Activated T-cell treated with anti-CD3 and anti-CD28 coated beads, Interleukin-2, amount 50 U/mL, for 24 hours (primary cell): ENCODE results near the gene ABCF1.

Experiments
- DNase-seq: peaks from one replicate; pipeline ENCODE4 v3.0.0-alpha.2; 2020
- H3K27ac Mint-ChIP-seq: 2 replicates; pipeline ENCODE4 v1.8.0; 2020; ENCODE audit warnings: mild to moderate bottlenecking, mixed read lengths
- H3K27me3 Mint-ChIP-seq: 2 replicates; pipeline ENCODE4 v1.8.0; 2020; ENCODE audit warnings: mixed read lengths
- H3K36me3 Mint-ChIP-seq: 2 replicates; pipeline ENCODE4 v1.8.0; 2020; ENCODE audit warnings: low read depth, mixed read lengths
- H3K4me1 Mint-ChIP-seq: 2 replicates; pipeline ENCODE4 v1.8.0; 2020; ENCODE audit warnings: low read depth, mixed read lengths
- H3K4me3 Mint-ChIP-seq: 2 replicates; pipeline ENCODE4 v1.8.0; 2020; ENCODE audit warnings: mild to moderate bottlenecking, moderate library complexity, mixed read lengths
- H3K9me3 Mint-ChIP-seq: 2 replicates; pipeline ENCODE4 v1.8.0; 2020; ENCODE audit warnings: mixed read lengths

ABCF1 gene

GRCh38 chr6:30554404-30554803 is 16.8 kb upstream of the ABCF1 start:
- DNase-seq: no peak
- Mint-ChIP-seq H3K27me3 (no peaks in the 10 kb centered on the region), H3K9me3 (no peaks in the 10 kb centered on the region), H3K36me3 (peaks cover 96% of the 10 kb centered on the region), H3K27ac (peak overlapping the region; percentile 99), H3K4me3 (peak overlapping the region; percentile 96), H3K4me1 (peaks cover 35% of the 10 kb centered on the region)

- Mint-ChIP-seq H3K36me3 (peaks cover 97% of the 10 kb centered on the region), H3K9me3 (no peaks in the 10 kb centered on the region), H3K4me3 (peak overlapping the region; percentile 96), H3K27ac (peak overlapping the region; percentile 99), H3K4me1 (peaks cover 43% of the 10 kb centered on the region), H3K27me3 (no peaks in the 10 kb centered on the region)
- no peak for DNase-seq
Measured at GRCh38 chr6:30554962-30555815, 16.1 kb upstream of the ABCF1 start.

DNA sequence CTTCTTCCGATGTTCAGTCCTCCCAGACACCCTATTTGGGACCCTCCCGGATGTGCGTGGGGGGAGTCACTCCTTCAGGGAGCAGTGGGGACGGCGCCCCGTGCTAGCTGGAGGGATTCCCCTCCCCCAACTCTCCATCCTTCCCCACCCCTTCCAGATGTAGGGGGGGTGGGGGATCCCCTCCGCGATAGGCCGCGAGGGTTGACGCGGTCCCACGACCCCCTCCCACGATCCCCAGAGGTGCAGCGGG is 15.5 kb upstream of the ABCF1 start:
- H3K4me1 Mint-ChIP-seq: peaks cover 47% of the 10 kb centered on the region
- no peaks in the 10 kb centered on the region for H3K27me3 Mint-ChIP-seq
- no peak for DNase-seq
- H3K4me3 Mint-ChIP-seq: peak overlapping the region; percentile 96
- no peaks in the 10 kb centered on the region for H3K9me3 Mint-ChIP-seq
- peak overlapping the region; percentile 99 for H3K27ac Mint-ChIP-seq
- H3K36me3 Mint-ChIP-seq: peaks cover 97% of the 10 kb centered on the region

DNA sequence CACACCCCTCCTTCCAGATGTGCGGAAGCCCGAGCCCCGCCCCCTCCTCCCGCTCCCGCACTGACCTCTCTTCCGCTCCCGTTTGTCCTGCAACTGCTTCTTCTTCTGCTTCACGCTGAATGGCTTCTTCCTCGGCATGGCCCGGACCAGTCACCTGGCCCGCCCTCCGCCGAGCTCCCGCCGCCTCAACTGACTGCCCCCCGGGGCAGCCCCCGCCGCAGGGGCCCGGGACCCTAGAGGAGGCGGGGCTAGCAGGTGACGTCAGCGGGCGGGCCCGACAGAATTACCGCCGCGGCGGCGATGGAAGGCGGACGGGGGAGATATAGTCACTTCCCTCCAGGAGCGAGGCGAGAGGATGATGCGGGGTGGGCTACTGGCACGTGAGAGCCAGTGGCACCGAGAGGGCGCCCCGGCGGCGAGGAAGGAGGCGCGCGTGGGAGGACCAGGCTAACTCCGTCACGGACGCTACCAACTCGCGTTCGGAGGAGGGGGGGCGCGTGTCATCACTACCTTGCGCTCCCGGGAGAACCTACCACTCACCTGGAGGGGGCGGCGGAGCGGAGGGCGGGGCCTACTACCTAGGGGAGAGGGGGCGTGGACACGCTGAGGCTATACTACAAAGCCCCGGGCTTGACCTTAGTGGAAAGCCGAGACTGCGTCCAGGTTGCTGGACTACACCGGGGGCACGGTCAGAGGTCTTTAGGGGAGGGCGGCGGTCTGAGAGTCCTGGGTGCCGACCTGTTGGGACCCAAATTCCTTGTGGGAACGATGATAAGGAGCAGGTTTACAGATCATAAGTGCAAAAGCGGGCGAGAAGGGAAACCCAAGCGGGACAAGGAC is 15.0 kb upstream of the ABCF1 start, which contains the start of gene GNL1:
TSS of gene GNL1 (minus strand) at position 424 of the 840 bp plus-strand sequence. CDS start at position 138, 286 bp downstream.
- H3K9me3 Mint-ChIP-seq: no peaks in the 10 kb centered on the region
- peak within 1 kb of the TSS; percentile 96 for H3K4me3 Mint-ChIP-seq
- peak within 1 kb of the TSS; percentile 99 for H3K27ac Mint-ChIP-seq
- H3K36me3 Mint-ChIP-seq: peaks cover 97% of the 10 kb centered on the region
- DNase-seq: peak; percentile 99
- no peaks in the 10 kb centered on the region for H3K27me3 Mint-ChIP-seq
- peaks cover 48% of the 10 kb centered on the region for H3K4me1 Mint-ChIP-seq

GRCh38 chr6:30556906-30557682 is 14.1 kb upstream of the ABCF1 start, which contains the start of gene PRR3:
TSS of gene PRR3 (plus strand) at chr6:30557295. CDS start at chr6:30557345, 50 bp downstream.
- Mint-ChIP-seq H3K36me3 (peaks cover 98% of the 10 kb centered on the region), H3K4me1 (peaks cover 51% of the 10 kb centered on the region), H3K9me3 (no peaks in the 10 kb centered on the region), H3K4me3 (peak within 1 kb of the TSS; percentile 96), H3K27ac (peak within 1 kb of the TSS; percentile 99), H3K27me3 (no peaks in the 10 kb centered on the region)
- DNase-seq: peak; percentile 91

- Mint-ChIP-seq H3K27me3 (no peaks in the 10 kb centered on the region), H3K4me1 (peaks cover 54% of the 10 kb centered on the region), H3K4me3 (peak overlapping the region; percentile 96), H3K36me3 (peaks cover 98% of the 10 kb centered on the region), H3K27ac (peak overlapping the region; percentile 99), H3K9me3 (no peaks in the 10 kb centered on the region)
- no peak for DNase-seq
Measured at GRCh38 chr6:30557683-30557981, 13.6 kb upstream of the ABCF1 start.

DNA sequence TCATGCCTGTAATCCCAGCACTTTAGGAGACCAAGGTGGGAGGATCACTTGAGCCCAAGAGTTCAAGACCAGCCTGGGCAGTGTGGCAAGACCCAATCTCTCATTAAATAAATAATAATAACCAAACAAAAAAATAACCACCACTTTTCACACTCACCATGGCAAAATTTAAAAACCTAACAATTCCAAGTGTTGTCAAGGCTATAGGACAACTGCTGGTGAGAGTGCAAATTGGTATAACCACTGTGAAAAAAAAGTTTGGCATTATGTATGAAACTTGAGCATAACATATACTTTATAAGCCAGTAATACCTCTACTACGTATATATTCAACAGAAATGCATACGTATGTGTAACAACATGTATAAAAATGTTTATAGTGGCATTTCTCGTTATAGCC is 10.3 kb upstream of the ABCF1 start:
- no peaks in the 10 kb centered on the region for H3K9me3 Mint-ChIP-seq

DNA sequence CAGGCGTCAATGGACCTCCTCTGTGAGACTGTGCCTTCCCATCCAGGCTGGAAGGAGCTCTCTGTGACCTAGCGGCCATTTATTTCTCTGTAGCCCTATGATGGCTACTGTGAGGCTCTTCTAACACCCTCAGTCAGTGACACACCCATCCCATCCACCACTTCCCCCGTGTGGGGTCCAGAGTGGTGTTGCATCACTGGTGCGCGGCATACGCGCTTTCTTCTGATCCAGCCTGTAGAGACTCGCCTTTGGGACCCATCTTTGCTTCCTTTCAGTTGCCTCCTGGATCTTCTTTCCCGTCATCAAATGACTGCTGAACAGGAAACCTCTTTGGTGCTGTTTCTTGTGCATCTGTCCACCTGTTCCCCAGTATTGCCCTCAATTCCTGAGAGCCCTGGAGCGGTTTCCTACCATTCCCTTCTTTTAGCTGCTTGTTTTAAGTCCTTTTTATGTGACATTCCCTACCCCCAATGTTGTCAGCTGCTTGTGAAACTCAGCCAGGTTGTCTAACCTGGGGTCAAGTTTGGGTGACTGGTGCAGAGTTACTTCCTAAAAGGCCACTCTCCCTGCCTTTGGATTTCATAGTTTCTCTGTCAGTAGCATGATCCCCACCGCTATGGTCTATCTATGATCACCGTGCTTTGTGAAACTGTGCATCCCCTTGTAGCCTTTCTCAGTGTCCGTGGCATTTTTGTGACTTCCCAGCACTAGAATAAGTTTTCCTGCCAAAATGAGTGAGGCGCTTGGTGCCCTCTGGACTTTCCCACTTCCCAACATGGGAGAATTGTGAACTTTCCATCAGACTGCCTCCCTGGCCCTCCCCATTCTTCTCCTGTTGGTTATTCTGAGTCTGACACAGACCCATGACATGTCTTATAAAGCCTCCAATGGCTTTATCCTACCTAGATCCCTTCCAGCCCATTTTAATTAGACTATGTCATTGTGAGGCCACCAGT is 8.5 kb upstream of the ABCF1 start:
- peaks cover 73% of the 10 kb centered on the region for H3K36me3 Mint-ChIP-seq

More for the DNA sequence above, 10.3 kb upstream of the ABCF1 start:
- H3K27ac Mint-ChIP-seq: no peak overlapping the region
- no peak for DNase-seq
- peaks cover 43% of the 10 kb centered on the region for H3K4me1 Mint-ChIP-seq
- H3K36me3 Mint-ChIP-seq: peaks cover 90% of the 10 kb centered on the region
- H3K4me3 Mint-ChIP-seq: no peak overlapping the region
- no peaks in the 10 kb centered on the region for H3K27me3 Mint-ChIP-seq

GRCh38 chr6:30564114-30564513 is 7.1 kb upstream of the ABCF1 start:
- no peak overlapping the region for H3K4me3 Mint-ChIP-seq
- no peak for DNase-seq
- no peaks in the 10 kb centered on the region for H3K9me3 Mint-ChIP-seq
- peaks cover 42% of the 10 kb centered on the region for H3K4me1 Mint-ChIP-seq
- peak overlapping the region; percentile 16 for H3K27ac Mint-ChIP-seq
- H3K27me3 Mint-ChIP-seq: no peaks in the 10 kb centered on the region
- H3K36me3 Mint-ChIP-seq: peaks cover 60% of the 10 kb centered on the region

More for the DNA sequence above, 8.5 kb upstream of the ABCF1 start:
- H3K4me1 Mint-ChIP-seq: peaks cover 45% of the 10 kb centered on the region
- H3K27me3 Mint-ChIP-seq: no peaks in the 10 kb centered on the region
- H3K4me3 Mint-ChIP-seq: no peak overlapping the region
- peak overlapping the region; percentile 9 for H3K27ac Mint-ChIP-seq
- H3K9me3 Mint-ChIP-seq: no peaks in the 10 kb centered on the region
- DNase-seq: no peak

DNA sequence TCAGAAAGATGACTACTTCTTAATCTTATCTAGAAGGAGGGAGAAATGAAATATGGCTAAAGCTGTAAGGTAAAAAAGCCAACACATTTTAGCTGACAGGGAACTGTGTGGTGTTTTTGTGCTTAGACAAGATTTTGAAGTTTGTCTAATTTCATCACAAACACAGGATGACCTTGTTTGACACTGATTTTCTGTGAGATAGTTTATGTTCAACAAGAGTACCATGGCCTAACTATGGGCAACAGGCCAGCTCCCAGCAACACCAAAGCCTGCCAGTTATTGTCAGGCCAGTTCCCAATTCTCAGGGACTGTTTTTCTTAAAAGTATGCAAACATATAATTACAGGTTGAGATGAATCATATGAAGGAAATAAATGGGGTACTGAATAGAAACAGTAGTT is 5.5 kb upstream of the ABCF1 start:
- no peak for DNase-seq
- no peaks in the 10 kb centered on the region for H3K9me3 Mint-ChIP-seq
- peaks cover 45% of the 10 kb centered on the region for H3K36me3 Mint-ChIP-seq
- H3K4me3 Mint-ChIP-seq: no peak overlapping the region
- H3K27ac Mint-ChIP-seq: peak overlapping the region; percentile 42
- peaks cover 43% of the 10 kb centered on the region for H3K4me1 Mint-ChIP-seq
- no peaks in the 10 kb centered on the region for H3K27me3 Mint-ChIP-seq

- H3K4me1 Mint-ChIP-seq: peaks cover 54% of the 10 kb centered on the region
- H3K4me3 Mint-ChIP-seq: peak overlapping the region; percentile 9
- no peaks in the 10 kb centered on the region for H3K9me3 Mint-ChIP-seq
- peak overlapping the region; percentile 62 for H3K27ac Mint-ChIP-seq
- peak; percentile 49 for DNase-seq
- peaks cover 43% of the 10 kb centered on the region for H3K36me3 Mint-ChIP-seq
- H3K27me3 Mint-ChIP-seq: no peaks in the 10 kb centered on the region
Measured at GRCh38 chr6:30568245-30568644, 3.0 kb upstream of the ABCF1 start.

GRCh38 chr6:30570263-30570662 is 979 bp upstream of the ABCF1 start:
- peaks cover 69% of the 10 kb centered on the region for H3K4me1 Mint-ChIP-seq
- H3K9me3 Mint-ChIP-seq: no peaks in the 10 kb centered on the region
- H3K4me3 Mint-ChIP-seq: peak overlapping the region; percentile 97
- peak overlapping the region; percentile 99 for H3K27ac Mint-ChIP-seq
- H3K36me3 Mint-ChIP-seq: peaks cover 46% of the 10 kb centered on the region
- no peaks in the 10 kb centered on the region for H3K27me3 Mint-ChIP-seq
- DNase-seq: no peak

GRCh38 chr6:30570740-30571074 is 535 bp upstream of the ABCF1 start:
- Mint-ChIP-seq H3K36me3 (peaks cover 48% of the 10 kb centered on the region), H3K27ac (peak overlapping the region; percentile 99), H3K9me3 (no peaks in the 10 kb centered on the region), H3K27me3 (no peaks in the 10 kb centered on the region), H3K4me1 (peaks cover 71% of the 10 kb centered on the region), H3K4me3 (peak overlapping the region; percentile 97)
- DNase-seq: no peak

GRCh38 chr6:30571762-30572082 is 480 bp downstream of the ABCF1 start:
- Mint-ChIP-seq H3K4me1 (peaks cover 75% of the 10 kb centered on the region), H3K36me3 (peaks cover 55% of the 10 kb centered on the region)

More at GRCh38 chr6:30571762-30572082, 480 bp downstream of the ABCF1 start:
- DNase-seq: no peak
- Mint-ChIP-seq H3K4me3 (peak overlapping the region; percentile 97), H3K27me3 (no peaks in the 10 kb centered on the region), H3K9me3 (no peaks in the 10 kb centered on the region), H3K27ac (peak overlapping the region; percentile 99)
